Astrocyte of the cerebellum (primary cell): ENCODE results near the gene TAF4.

Source experiments
- DNase-seq: peaks from one replicate; pipeline ENCODE4 v3.0.0-alpha.2; 2011; ENCODE audit warnings: low read depth
- H3K4me3 ChIP-seq: 2 replicates; pipeline ENCODE4 v1.5.1; 2011; ENCODE audit warnings: mild to moderate bottlenecking, low read depth, low read length, moderate library complexity
- in situ Hi-C: cut with HindIII; loops from 2 replicates; pipeline ENCODE4 v1.10.0; 2017; ENCODE audit warnings: low sequenced_read_pairs
- TF ChIP-seq, protein P1 (sequence below): IDR thresholded peaks from 2 replicates; pipeline ENCODE4 v1.5.1; 2012; ENCODE audit warnings: low read length, low read depth, moderate library complexity, mild to moderate bottlenecking; ENCODE audit errors: missing control alignments

Gene TAF4

DNA sequence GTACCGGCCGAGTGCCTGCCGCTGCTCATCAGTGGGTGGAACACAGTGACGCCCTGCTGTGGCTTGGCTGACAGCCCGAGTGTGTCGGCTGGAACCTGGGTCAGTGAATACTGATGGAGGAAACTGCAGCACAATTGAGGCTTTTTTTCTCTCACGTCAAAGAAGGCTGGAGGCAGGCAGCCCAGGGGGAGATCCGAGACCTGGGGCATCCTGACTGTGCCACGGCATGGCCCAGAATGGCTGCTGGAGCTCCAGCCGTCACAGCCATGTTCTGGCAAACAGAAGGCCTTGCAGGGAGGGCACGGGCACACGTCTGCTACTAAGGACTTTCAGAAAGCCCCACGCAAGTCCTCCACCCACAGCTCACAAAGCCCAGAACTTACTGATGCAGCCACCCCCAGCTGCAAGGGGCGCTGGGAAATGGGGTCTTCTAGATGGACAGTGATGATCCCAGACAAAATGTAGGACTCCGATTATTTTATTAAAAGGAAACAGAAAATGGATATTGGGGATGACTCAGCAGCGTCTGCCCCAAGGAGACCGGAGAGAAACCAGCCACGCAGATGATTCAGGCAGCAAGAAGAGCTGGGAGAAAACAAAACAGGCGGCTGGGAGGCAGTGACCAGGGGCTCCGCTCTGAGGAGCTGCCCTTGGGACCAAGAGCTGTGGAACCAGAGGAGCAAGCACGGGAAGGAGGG lies 140.0 kb downstream of the TAF4 start:
- TF ChIP-seq, protein P1, sequence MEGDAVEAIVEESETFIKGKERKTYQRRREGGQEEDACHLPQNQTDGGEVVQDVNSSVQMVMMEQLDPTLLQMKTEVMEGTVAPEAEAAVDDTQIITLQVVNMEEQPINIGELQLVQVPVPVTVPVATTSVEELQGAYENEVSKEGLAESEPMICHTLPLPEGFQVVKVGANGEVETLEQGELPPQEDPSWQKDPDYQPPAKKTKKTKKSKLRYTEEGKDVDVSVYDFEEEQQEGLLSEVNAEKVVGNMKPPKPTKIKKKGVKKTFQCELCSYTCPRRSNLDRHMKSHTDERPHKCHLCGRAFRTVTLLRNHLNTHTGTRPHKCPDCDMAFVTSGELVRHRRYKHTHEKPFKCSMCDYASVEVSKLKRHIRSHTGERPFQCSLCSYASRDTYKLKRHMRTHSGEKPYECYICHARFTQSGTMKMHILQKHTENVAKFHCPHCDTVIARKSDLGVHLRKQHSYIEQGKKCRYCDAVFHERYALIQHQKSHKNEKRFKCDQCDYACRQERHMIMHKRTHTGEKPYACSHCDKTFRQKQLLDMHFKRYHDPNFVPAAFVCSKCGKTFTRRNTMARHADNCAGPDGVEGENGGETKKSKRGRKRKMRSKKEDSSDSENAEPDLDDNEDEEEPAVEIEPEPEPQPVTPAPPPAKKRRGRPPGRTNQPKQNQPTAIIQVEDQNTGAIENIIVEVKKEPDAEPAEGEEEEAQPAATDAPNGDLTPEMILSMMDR = no peak
- DNase-seq = peak; percentile 39
- no peak overlapping the region for H3K4me3 ChIP-seq
- in situ Hi-C loops = no loop called here

DNA sequence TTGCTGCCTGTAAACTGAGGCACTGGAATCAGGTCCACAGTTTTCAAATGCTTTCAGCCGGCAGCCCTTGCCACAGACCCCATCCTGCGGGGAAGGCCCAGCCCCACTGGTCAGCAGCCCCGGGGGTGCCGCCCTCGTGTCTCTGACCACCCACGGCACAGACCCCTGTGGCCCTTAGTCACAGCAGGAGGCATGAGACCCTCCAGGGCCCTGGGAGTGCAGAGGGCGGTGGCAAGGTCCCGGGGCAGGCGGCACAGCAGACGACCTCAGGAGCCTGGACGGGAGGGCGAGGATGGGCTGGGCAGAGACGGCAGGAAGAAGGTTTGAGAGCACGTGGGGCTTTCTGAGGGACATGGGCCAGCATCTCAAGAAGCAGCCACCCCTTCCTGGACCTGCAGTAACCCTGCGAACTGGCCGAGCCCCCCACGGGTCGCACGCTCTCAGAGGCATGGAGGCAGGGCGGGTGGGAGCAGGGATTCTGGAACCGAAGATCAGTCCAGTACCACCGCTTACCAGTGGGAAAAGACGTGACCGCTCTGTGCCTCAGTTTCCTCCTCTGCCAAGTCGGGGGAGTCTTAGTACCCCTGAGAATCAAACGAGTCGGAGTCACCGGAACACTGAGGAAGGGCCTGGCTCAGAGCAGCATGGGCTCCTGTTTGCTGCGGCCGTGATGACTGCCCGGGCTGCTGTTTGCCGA lies 140.7 kb downstream of the TAF4 start:
- no peak overlapping the region for H3K4me3 ChIP-seq
- TF ChIP-seq, protein P1 = no peak
- in situ Hi-C loops = no loop called here
- no peak for DNase-seq
